NCI-H2196 (cell line): ENCODE results near the gene MARCHF6.
"Not testable (repeated sequence)": the region's sequence is repeated elsewhere in the genome, so short reads cannot be mapped to it uniquely, and the experiment has no call there.

Experiments used
- DNase-seq: peaks from one replicate; lab custom pipeline; 2025; ENCODE audit not compliant: unreplicated experiment; lab: John Stamatoyannopoulos, UW

The MARCHF6 gene

DNA sequence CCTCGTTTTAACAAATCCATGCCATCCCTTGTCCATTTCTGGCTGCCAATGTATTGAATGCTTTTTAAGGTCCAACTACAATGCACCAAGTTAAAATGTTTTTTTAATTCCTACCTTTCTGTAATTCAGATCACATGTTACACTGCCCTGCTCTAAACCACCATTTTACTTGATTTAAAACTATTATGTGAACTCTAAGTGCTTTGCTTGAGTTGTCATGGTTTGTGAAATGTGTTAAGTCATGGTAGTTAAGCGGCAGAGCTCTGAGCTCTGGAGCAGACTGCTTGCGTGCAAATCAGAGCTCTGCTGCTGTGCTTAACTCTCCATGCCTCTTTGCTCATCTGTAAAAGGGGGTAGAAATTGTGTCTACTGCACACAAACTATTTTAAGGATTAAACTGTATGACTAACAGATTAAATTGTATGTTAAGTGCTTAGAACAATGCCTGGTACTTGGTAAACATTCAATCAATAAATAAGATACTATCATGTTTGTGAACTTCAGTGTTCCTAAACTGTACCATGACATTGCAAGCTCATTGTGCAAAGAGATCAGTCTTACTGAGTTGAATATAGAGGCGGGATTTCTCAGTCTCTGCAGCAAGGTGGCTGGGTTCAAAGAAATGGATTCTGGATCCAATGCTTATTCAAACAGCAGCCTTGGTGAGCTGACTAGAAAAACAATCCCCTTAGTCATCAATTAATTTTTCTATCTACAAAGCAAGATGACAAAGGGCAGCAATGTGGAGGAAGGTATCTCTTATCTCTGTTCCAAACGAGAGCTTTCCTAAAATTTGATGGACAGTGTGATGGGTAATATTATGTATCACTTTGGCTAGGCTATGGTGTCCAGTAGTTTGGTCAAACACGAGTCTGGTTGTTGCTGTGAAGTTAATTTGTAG is 29.7 kb upstream of the MARCHF6 start:
- no peak for DNase-seq

DNA sequence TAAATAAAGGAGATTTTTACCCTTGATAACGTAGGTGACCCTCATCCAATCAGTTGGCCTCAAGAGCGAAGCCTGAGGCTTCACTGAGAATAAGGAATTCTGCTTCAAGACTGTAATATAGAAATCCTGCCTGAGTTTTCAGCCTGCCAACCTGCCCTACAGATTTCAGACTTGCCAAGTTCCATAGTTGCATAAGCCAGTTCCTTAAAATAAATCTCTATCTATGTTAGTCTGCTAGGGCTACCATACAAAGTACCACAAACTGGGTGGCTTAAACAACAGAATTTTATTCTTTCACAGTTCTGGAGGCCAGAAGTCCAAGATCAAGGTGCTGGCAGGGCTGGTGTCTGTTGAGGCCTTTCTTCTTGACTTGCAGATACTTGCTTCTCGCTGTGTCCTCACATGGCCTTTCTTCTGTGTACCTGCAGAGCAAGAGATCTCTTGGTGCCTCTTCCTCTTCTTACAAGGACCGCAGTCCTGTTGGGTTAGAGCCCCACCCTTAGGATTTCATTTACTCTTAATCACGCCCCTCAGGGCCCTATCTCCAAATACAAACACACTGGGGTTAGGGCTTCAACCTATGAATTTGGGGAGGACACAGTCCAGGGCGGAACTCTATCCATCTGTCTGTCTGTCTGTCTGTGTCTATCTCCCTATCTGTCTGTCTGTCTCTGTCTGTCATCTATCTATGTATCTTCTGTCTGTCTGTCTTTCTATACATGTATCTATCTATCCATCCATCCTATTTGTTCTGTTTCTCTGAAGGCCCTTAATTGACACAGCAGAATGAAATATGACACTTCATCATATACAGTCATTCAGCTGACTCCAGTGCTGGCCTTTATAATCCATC is 28.8 kb upstream of the MARCHF6 start:
- DNase-seq: no peak

DNA sequence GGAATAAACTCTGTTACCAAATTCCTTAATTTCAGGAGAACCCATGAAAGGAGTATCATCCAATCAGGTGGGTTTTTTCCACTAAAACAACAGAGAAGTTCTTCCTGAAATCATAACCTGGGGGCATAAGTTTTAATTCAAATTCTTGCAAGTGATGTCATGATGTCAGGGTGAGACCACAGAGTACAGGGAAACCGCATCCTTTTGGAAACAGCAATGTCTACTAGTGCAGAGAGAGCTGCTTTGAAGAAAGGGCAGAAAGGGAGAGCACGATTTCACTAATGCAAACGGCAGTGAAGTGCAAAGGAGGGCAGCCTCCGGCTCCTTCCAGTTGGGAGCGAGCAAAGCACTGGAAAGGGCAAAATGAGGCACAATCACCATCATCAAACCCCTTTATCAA is 25.2 kb upstream of the MARCHF6 start:
- no peak for DNase-seq

DNA sequence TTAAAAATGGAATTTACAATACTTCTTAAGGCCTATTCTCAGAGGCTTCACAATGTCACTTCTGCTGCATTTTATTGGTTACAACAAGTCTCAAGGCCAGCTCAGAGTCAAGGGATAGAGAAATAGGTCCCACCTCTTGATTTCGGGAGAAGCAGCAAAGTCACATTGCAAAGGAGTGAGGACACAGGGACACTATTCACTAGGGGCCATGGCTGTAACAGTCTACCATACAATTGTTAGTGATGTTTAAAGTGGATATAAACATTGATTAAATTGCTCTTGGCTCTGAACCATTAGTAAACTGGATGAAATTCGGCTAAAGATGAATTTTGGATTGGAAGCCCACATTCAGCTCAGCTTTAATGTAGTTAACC is 24.1 kb upstream of the MARCHF6 start:
- no peak for DNase-seq

DNA sequence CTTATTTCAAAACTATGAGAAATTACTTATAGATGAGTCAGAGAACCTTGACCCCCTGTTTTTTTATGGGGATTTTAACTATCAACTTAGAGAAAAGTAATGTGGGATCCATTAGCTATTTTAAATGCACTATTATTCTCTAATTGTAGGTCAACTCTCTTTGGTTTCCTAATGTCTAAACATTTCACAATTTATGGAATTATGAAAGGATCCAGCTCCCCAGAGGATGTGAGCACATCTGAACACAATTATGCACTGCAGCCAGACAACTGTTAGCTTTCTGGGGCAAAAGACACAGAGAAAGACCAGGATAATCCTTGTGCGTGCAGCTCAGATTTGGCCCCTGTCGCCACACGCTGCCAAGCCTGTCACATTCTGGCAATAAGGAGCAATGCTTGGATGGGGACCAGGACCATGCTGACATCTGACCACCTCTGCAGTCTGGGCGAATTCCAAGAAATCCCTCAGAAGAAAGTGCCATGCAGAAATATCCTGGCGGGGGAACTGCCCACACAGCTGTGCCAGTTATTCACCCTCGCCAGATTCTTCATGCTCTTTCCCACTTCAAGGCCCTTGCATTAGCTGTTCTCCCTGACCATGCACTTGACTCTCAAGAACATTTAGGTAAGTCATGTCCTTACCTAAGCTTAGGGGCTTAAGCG is 23.5 kb upstream of the MARCHF6 start:
- DNase-seq: no peak

DNA sequence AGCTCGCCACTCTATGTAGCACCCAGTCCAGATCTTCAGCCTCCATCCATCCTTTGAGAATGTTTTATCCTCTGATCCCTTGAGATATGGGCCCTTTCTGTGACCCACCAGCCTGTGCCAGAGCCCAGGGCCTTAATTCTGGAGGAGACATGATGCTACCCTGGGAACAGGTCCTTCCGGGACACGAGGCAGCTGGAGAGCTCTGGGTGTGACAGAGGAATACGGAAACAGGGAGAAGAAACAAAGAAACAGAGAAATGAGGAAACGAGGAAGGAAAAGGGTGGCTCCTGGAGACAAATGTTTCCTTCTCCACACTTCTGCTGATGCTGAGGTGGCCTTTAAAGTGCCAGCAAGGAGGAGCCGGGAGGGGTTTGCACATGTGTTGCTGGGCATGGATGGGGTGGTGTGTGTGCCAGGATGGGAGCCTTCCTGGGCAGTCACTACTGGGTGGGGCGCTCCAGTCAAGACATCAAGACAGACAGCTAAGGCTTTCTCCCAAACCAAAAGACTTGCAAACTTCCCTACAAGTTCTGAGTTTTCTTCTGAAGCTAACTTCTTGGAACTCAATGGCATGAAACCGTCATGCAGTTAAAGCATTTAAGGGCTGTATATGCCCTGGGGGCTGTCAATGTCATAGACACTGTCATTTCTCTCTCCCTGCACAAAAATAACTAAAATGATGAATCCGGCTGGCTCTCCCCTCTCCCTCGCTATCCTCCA is 22.8 kb upstream of the MARCHF6 start:
- DNase-seq: no peak

DNA sequence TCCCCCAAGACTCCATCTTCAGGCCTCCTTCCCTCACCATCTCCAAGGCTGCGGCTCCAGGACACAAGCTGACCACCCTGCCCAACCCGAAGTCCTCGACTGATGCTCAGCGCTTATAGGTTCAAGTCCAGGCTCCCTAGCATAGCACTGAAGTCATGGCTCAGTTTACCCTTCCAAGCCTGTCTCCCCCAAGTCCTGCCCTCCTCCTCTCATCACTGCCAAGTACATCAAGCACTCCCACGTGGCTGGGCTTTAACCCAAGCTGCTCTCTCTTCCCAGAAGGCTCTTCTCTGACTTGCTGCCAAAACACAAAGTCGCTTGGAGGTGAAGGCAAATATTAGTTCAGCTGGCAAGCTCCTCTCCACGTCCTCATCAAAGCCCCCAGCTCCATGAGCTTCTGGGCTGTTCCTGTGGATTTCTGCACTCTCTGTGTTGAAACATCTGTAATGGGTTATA is 22.1 kb upstream of the MARCHF6 start:
- DNase-seq: peak; percentile 89

DNA sequence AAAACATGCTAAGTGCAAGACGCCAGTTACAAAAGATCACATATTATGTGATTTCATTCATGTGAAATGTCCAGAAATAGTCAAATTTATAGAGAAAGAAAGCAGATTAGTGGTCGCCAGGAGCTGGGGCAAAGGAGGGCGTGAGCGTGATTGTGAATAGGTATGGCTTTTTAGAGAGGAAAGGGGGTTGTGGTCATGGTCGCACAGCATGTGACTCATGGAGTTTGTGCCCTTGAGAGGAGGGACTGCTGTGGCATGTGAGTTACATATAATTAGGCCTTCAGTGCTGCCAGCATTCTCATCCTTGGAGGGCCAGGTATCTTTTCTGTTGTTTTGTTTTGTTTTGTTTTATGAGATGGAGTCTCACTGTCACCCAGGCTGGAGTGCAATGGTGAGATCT is 21.2 kb upstream of the MARCHF6 start:
- no peak for DNase-seq

DNA sequence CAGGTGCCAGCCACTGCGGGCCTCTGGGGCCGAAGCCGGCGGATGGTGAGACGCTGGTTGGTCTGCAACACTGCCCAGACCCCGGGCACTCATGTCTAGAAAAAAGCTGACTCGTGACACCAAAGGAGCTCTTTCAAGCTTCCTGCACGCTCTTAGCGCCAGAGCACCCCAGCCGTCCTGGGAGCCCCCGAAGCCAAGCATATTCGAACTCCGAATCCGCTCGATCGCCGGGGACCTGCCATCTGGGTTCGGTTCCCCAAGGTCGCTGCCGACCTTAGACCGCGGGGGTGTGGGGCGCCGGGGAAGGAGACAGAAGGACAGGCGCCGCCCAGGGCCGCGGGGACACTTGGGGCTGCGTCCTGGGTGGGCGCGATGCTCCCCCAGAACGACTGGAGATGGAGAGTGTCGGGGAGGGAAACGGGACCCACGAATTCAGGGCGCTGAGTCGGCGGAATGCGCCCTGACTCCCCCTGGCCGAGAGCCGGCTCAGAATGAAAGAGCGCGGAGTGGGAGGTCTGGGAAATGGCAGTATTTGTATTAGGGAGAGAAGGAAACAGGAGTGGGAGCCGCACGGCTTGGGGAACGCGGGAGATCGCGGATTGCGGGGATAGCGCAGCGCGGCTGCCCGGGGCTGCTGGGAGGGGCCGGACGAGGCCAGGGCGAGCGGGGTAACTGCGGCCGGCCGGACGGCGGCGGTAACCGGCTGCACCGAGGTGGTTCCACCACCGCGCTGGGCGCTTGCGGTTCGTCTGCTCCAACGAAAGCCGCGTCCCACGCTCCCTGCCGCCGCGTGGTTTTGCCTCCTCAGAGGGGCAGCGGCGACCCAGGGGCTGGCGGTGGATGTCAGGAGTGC is 20.1 kb upstream of the MARCHF6 start:
- no peak for DNase-seq

DNA sequence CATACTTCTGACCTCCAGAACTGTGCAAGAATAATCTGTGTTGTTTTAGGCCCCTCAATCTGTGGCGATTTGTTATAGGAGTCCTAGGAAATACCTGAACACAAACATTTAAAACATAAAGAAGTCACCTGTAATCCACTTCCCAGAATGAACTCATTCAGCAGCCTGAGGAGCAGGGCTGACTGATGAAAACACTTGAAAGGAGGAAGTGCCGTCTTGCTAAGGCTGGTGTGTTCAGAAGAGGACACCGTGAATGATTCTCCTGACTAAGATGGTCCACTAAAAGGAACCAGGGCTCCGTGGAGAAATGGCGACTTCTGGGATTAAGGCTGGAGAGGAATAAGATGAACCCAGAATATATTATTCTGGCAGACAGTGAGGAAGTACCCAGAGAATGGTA is 18.7 kb upstream of the MARCHF6 start:
- no peak for DNase-seq

DNA sequence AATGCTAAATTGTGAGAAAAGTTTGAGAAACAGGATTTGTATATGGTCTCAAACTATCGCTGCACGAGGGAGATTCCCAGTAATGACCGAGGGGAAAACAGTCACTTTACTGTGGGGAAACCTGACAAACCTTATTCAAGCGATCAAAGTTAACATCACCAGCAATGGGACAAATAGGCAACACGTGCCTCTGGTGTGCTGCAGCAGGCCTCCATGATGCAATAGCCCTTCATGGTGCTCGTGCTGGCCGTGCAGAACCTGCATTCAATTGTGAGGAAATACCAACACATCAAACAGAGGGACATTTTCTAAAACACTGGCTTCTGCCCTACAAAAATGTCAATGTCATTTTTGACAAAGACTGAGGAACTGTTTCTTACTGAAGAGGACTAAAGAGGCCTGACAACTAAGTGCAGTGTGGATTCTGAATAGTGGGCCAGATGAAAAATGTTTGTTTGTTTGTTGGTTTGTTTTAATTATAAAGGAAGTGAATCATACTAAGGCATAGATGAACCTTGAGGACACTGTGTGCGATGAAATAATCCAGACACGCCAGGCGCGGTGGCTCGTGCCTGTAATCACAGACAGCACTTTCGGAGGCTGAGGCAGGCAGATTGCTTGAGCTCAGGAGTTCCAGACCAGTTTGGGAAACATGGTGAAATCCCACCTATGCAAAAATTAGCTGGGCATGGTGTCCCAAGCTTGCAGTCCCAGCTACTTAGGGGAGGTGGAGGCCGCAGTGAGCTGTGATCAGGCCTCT is 17.6 kb upstream of the MARCHF6 start:
- no peak for DNase-seq

DNA sequence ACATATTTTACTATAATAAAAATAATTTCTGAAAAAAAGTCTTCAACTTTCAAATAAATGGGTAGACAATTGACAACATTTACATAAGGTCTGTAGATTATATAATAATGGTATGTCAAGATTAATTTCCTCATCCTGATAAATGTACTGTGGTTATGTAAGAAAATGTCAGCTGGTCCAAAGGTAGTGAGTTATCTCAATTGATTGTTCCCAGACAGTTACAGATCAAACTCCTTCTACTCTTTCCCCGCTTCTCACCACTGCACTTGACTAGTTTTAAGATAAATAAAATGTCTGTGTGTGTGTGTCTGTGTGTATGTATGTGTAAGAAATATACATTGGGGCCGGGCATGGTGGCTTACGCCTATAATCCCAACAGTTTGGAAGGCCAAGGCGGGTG is 16.4 kb upstream of the MARCHF6 start:
- no peak for DNase-seq

DNA sequence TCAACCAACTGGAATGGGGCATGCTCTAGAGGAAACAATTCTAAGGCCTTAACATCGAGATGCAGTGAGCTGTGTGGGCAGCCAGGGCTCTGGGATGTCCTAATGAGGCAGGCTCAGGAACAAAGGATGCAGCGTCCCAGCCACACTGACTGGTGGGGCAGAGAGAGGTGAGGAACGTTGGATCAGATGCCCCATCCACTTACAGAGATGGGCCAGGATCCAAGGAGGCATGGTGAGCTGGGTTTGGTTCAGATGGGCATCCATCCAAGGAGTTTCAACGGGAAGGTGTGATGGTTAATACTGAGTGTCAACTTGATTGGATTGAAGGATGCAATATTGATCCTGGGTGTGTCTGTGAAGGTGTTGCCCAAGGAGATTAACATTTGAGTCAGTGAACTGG is 15.5 kb upstream of the MARCHF6 start:
- DNase-seq: no peak

DNA sequence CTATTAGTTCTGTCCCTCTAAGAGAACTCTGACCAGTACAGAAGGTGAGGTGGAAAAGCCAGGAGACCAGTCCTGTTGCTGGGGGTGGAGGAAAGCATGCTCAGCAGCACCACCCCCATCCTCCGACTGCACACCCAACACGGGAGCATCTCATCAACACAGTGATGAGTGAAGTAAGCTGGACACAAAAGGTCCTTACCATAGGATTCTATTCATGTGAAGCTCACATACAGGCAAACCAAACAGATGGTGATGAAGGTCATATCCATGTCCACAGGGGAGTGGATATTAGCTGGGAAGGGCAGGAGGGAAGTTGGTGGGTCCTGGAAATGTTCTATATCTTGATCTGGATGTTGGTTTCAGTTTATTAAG is 14.8 kb upstream of the MARCHF6 start:
- DNase-seq: no peak

DNA sequence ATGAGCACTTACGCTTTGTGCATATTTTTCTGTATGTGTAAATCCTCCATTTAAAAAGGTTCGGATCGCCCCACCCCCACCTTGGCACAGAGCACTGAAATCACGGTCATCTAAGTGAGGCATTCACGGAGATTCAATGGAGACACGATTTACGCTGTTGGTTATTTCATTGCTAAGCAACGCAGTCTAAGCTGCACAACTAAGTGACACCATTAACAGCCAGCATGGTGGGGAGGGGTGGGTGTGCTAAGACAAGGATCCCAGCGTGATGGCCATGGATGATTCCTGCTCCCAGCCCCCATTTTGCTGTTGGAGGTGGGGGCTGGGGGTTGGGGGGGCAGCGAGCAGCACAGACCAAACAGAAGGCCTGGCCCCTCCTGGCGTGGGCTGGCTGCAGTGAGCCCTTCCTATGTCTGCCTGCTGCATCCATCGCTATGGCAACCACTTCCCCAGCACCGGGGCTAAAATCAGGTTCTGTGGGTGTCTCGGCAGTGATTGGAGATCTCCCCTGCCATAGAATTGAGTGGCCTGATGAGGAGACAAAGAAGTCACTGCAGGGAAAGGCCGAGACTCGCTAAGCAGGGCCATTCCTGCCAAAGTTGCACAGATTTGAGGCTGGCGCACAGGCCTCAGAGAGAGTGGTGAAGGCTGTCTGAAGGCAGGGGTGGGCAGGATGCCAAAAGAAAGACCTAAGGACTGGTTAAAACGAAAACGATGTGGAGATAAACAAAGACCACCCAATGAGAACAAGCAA is 14.3 kb upstream of the MARCHF6 start:
- DNase-seq: peak; percentile 69

DNA sequence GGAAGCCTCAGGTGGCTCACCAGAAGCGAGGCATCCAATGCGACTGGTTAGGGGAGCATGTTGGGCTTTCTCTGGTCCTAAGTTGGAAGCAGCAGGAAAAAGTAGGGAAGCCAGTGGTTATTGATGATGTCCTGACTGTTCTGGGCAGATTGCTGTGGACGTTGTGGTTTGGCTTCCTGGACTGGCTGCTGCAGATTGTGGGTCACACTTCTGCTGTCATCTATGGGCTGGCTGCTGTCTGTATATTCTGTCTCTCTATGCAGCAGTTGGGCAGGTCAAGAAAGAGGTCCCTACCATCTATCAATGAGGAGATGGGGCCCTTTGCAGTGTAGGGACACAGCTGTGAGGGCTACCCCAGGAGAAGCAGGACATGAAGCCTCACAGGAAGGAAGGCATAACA is 13.5 kb upstream of the MARCHF6 start:
- no peak for DNase-seq

DNA sequence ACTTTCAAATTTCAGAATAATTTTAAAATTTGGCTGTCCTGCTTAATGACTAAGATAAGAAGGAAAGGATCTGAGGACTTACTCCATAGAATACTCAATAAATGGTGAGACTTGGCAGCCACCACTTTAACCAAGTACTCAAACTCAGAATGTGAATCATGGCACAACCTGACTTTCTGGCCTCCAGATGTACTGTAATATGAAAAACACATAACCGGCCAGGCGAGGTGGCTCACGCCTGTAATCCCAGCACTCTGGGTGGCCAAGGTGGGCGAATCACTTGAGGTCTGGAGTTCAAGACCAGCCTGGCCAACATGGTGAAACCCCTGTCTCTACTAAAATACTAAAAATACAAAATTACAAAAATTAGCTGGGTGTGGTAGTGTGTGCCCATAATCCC is 10.0 kb upstream of the MARCHF6 start:
- no peak for DNase-seq

DNA sequence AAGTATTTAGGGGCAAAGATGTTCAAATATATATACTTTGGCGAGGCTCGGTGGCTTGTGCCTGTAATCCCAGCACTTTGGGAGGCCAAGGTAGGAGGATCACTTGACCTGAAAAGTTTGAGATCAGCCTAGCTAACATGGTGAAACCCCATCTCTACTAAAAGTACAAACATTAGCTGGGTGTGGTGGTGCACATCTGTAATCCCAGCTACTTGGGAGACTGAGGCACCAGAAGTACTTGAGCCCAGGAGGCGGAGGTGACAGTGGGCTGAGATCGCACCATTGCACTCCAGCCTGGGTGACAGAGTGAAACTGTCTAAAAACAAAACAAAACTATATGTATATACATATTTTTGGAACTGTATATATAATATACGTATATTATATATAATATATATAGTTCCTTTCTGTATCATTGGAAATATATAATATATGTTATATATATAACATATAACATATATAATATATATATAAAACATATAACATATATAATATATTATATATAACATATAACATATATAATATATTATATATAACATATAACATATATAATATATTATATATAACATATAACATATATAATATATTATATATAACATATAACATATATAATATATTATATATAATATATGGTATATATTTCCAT is 8.9 kb upstream of the MARCHF6 start:
- DNase-seq: not testable (repeated sequence)
